H9 (cell line): ENCODE results near the gene OR2T27. TPM values are rescaled to one million over a fixed set of nuclear protein-coding genes. Genes with fewer than 3 reads are reported as not detected.

Source experiments
- DNase-seq: peaks from one replicate; pipeline ENCODE4 v3.0.0-alpha.2; 2017
- H2AFZ ChIP-seq: one replicate; pipeline ENCODE4 v1.6.1; 2013; ENCODE audit warnings: mild to moderate bottlenecking, low read length, control low read depth, moderate library complexity
- H2AK5ac ChIP-seq: 2 replicates; pipeline ENCODE4 v1.6.1; 2013; ENCODE audit warnings: low read length, control low read depth, mixed read lengths; ENCODE audit not compliant: insufficient read length
- H2BK120ac ChIP-seq: one replicate; pipeline ENCODE4 v1.6.1; 2013; ENCODE audit warnings: low read depth, mild to moderate bottlenecking, low read length, control low read depth, inconsistent platforms; ENCODE audit not compliant: poor library complexity, severe bottlenecking
- H2BK12ac ChIP-seq: 2 replicates; pipeline ENCODE4 v1.6.1; 2013; ENCODE audit warnings: low read length, control low read depth, mixed read lengths, low read depth; ENCODE audit not compliant: insufficient read length
- H2BK15ac ChIP-seq: 2 replicates; pipeline ENCODE4 v1.6.1; 2013; ENCODE audit warnings: low read depth, low read length, control low read depth
- H2BK20ac ChIP-seq: one replicate; pipeline ENCODE4 v1.6.1; 2013; ENCODE audit warnings: low read depth, mild to moderate bottlenecking, low read length, control low read depth, inconsistent platforms; ENCODE audit not compliant: poor library complexity, severe bottlenecking
- H2BK5ac ChIP-seq: 2 replicates; pipeline ENCODE4 v1.6.1; 2013; ENCODE audit warnings: low read length, control low read depth, mixed read lengths; ENCODE audit not compliant: insufficient read length
- H3K14ac ChIP-seq: 2 replicates; pipeline ENCODE4 v1.6.1; 2013; ENCODE audit warnings: low read length, control low read depth; ENCODE audit not compliant: insufficient read depth
- H3K18ac ChIP-seq: 2 replicates; pipeline ENCODE4 v1.6.1; 2013; ENCODE audit warnings: low read depth, mild to moderate bottlenecking, mixed read lengths, low read length, control low read depth; ENCODE audit not compliant: insufficient read length
- H3K23ac ChIP-seq: 2 replicates; pipeline ENCODE4 v1.6.1; 2013; ENCODE audit warnings: low read length, control low read depth, mixed read lengths, low read depth; ENCODE audit not compliant: insufficient read length
- H3K23me2 ChIP-seq: 2 replicates; pipeline ENCODE4 v1.6.1; 2013; ENCODE audit warnings: low read depth, mild to moderate bottlenecking, mixed read lengths, low read length, control low read depth; ENCODE audit not compliant: insufficient read length, poor library complexity, severe bottlenecking
- H3K27ac ChIP-seq: 2 replicates; pipeline ENCODE4 v1.5.1; 2013; ENCODE audit warnings: low read length, control low read depth, mixed read lengths, low read depth; ENCODE audit not compliant: insufficient read length
- H3K27me3 ChIP-seq: 2 replicates; pipeline ENCODE4 v1.6.1; 2013; ENCODE audit warnings: low read length, control low read depth, inconsistent platforms; ENCODE audit not compliant: insufficient read depth
- H3K4ac ChIP-seq: 2 replicates; pipeline ENCODE4 v1.6.1; 2013; ENCODE audit warnings: low read depth, mild to moderate bottlenecking, control low read depth, inconsistent platforms, low read length, moderate library complexity
- H3K4me1 ChIP-seq: 2 replicates; pipeline ENCODE4 v1.6.1; 2013; ENCODE audit warnings: low read length, control low read depth, inconsistent platforms; ENCODE audit not compliant: insufficient read depth
- H3K4me2 ChIP-seq: 2 replicates; pipeline ENCODE4 v1.6.1; 2013; ENCODE audit warnings: low read length, control low read depth, mixed read lengths; ENCODE audit not compliant: insufficient read length, insufficient read depth
- H3K56ac ChIP-seq: 2 replicates; pipeline ENCODE4 v1.6.1; 2013; ENCODE audit warnings: low read depth, mild to moderate bottlenecking, mixed read lengths, low read length, control low read depth; ENCODE audit not compliant: insufficient read length
- H3K79me1 ChIP-seq: 2 replicates; pipeline ENCODE4 v1.6.1; 2013; ENCODE audit warnings: low read depth, mild to moderate bottlenecking, moderate library complexity, low read length, control low read depth, inconsistent platforms; ENCODE audit not compliant: insufficient read depth, poor library complexity, severe bottlenecking
- H3K79me2 ChIP-seq: 2 replicates; pipeline ENCODE4 v1.6.1; 2013; ENCODE audit warnings: low read length, control low read depth, inconsistent platforms; ENCODE audit not compliant: insufficient read depth
- H3K9ac ChIP-seq: 2 replicates; pipeline ENCODE4 v1.6.1; 2013; ENCODE audit warnings: low read length, control low read depth, mixed read lengths; ENCODE audit not compliant: insufficient read length; ENCODE audit errors: extremely low read depth
- H3K9me3 ChIP-seq: one replicate; pipeline ENCODE4 v1.6.1; 2013; ENCODE audit warnings: low read depth, low read length, inconsistent platforms; ENCODE audit not compliant: control insufficient read depth
- H3T11ph ChIP-seq: one replicate; pipeline ENCODE4 v1.6.1; 2013; ENCODE audit warnings: mild to moderate bottlenecking, low read length, control low read depth, inconsistent platforms
- H4K20me1 ChIP-seq: one replicate; pipeline ENCODE4 v1.6.1; 2013; ENCODE audit not compliant: control insufficient read depth, insufficient read length, insufficient read depth
- H4K5ac ChIP-seq: 2 replicates; pipeline ENCODE4 v1.6.1; 2013; ENCODE audit warnings: low read depth, mild to moderate bottlenecking, mixed read lengths, low read length, control low read depth; ENCODE audit not compliant: insufficient read length
- H4K8ac ChIP-seq: replicated peaks from 2 replicates; pipeline ENCODE4 v1.6.1; 2013; ENCODE audit warnings: low read length, control low read depth, mixed read lengths, low read depth; ENCODE audit not compliant: insufficient read length
- H4K91ac ChIP-seq: 2 replicates; pipeline ENCODE4 v1.6.1; 2013; ENCODE audit warnings: low read depth, mild to moderate bottlenecking, moderate library complexity, mixed read lengths, low read length, control low read depth; ENCODE audit not compliant: insufficient read length
- H3K27ac Mint-ChIP-seq, 3 experiments: 2 replicates in 2 of 3; 3 replicates in 1 of 3; pipeline ENCODE4 v1.8.0; 2020 to 2021; ENCODE audit warnings: mixed read lengths in 3 of 3, mild to moderate bottlenecking in 1 of 3, moderate library complexity in 1 of 3
- H3K27me3 Mint-ChIP-seq: 2 replicates; pipeline ENCODE4 v1.8.0; 2021; ENCODE audit warnings: low read depth, mild to moderate bottlenecking, moderate library complexity, mixed read lengths
- H3K36me3 Mint-ChIP-seq, 3 experiments: 2 replicates in 2 of 3; 3 replicates in 1 of 3; pipeline ENCODE4 v1.8.0; 2020 to 2021; ENCODE audit warnings: low read depth in 3 of 3, mixed read lengths in 3 of 3; ENCODE audit not compliant: insufficient read depth in 1 of 3
- H3K4me1 Mint-ChIP-seq, 2 experiments: 2 replicates each; pipeline ENCODE4 v1.8.0; 2020; ENCODE audit warnings: mixed read lengths in 2 of 2
- H3K4me3 Mint-ChIP-seq, 2 experiments: 2 replicates in 1 of 2; 3 replicates in 1 of 2; pipeline ENCODE4 v1.8.0; 2020 to 2021; ENCODE audit warnings: mild to moderate bottlenecking in 2 of 2, mixed read lengths in 2 of 2, moderate library complexity in 1 of 2
- H3K9me3 Mint-ChIP-seq, 2 experiments: 2 replicates in 1 of 2; 3 replicates in 1 of 2; pipeline ENCODE4 v1.8.0; 2020; ENCODE audit warnings: mild to moderate bottlenecking in 2 of 2, mixed read lengths in 2 of 2, moderate library complexity in 1 of 2
- CTCF ChIP-seq: fragments of 200-600 bp; sonication (generic); conservative IDR thresholded peaks from 3 replicates; pipeline ENCODE4 v1.8.0; 2021; ENCODE audit warnings: antibody characterized with exemption, mild to moderate bottlenecking
- WGBS: extraction: QIAGEN DNeasy Blood & Tissue Kit; methylation state at CpG from one replicate; pipeline ENCODE4 v1.1.7; 2013; ENCODE audit warnings: missing lambda C conversion rate, low lambda C conversion rate, mixed read lengths; ENCODE audit not compliant: insufficient read length; ENCODE audit errors: extremely low coverage; 5-methylcytosine and 5-hydroxymethylcytosine counted together
- total RNA-seq: library from RNA; stranded (reverse); gene quantifications from 2 replicates; pipeline ENCODE4 v1.2.1, GENCODE V29; 2021

OR2T27 gene
- total RNA-seq, 1 experiment from 2014 or later: not detected

GRCh38 chr1:248625971-248626370 lies 29.4 kb downstream of the OR2T27 start:
- Mint-ChIP-seq H3K9me3 (peaks cover 40 to 51% of the 10 kb centered on the region in 2 experiments), H3K4me3 (no peak overlapping the region), H3K4me1 (no peaks in the 10 kb centered on the region), H3K36me3 (peaks cover 4 to 14% (median 4%) of the 10 kb centered on the region in 3 experiments; a peak in 6 of 7 replicates), H3K27ac (no peak overlapping the region), H3K27me3 (no peaks in the 10 kb centered on the region; the same call in 1 of the 2 replicates)
- no peak overlapping the region for H3K56ac ChIP-seq
- H2AFZ ChIP-seq: no peak overlapping the region
- H3K14ac ChIP-seq: no peak overlapping the region
- no peaks in the 10 kb centered on the region for H3K4me1 ChIP-seq
- no peak for TF ChIP-seq CTCF
- no peaks in the 10 kb centered on the region for H4K20me1 ChIP-seq
- no CpG with 5 or more reads among the region's 5 CpGs for WGBS
- no peak overlapping the region for H3K23ac ChIP-seq
- H4K91ac ChIP-seq: no peak overlapping the region
- H2BK20ac ChIP-seq: no peak overlapping the region
- no peak overlapping the region for H2BK5ac ChIP-seq
- no peaks in the 10 kb centered on the region for H3K79me2 ChIP-seq
- H3K27ac ChIP-seq: no peak overlapping the region
- no peak overlapping the region for H2BK15ac ChIP-seq
- H3K27me3 ChIP-seq: no peaks in the 10 kb centered on the region
- no peak overlapping the region for H3K4ac ChIP-seq
- no peak for DNase-seq
- H3K18ac ChIP-seq: no peak overlapping the region
- no peak overlapping the region for H2AK5ac ChIP-seq
- H4K5ac ChIP-seq: no peak overlapping the region
- H3K23me2 ChIP-seq: no peaks in the 10 kb centered on the region
- H3T11ph ChIP-seq: no peak overlapping the region
- no peak overlapping the region for H3K9ac ChIP-seq
- no peak overlapping the region for H4K8ac ChIP-seq
- H3K9me3 ChIP-seq: peaks cover 90% of the 10 kb centered on the region
- no peak overlapping the region for H2BK12ac ChIP-seq
- H2BK120ac ChIP-seq: no peak overlapping the region
- H3K4me2 ChIP-seq: no peak overlapping the region
- no peaks in the 10 kb centered on the region for H3K79me1 ChIP-seq
